HAP-1 (cell line): ENCODE results near the gene ALK.

Experiments used
- DNase-seq, 2 experiments: peaks; one replicate each; pipeline ENCODE4 v3.0.0-alpha.2; 2016 to 2020; ENCODE audit warnings: low spot score in 2 of 2
- H3K27me3 ChIP-seq: fragments of 250-450 bp; sonication (Bioruptor Pico); 2 replicates; pipeline ENCODE4 v1.5.1; 2020; ENCODE audit warnings: low read depth, mild to moderate bottlenecking, moderate library complexity
- H3K36me3 ChIP-seq: fragments of 250-450 bp; sonication (Bioruptor Pico); replicated peaks from 2 replicates; pipeline ENCODE4 v1.5.1; 2020; ENCODE audit warnings: mild to moderate bottlenecking
- H3K4me1 ChIP-seq: fragments of 250-450 bp; sonication (Bioruptor Pico); 2 replicates; pipeline ENCODE4 v1.5.1; 2020; ENCODE audit warnings: mild to moderate bottlenecking
- H3K4me3 ChIP-seq: fragments of 250-450 bp; sonication (Bioruptor Pico); 2 replicates; pipeline ENCODE4 v1.5.1; 2020; ENCODE audit warnings: mild to moderate bottlenecking, moderate library complexity
- H3K9me3 ChIP-seq: fragments of 250-450 bp; sonication (Bioruptor Pico); 2 replicates; pipeline ENCODE4 v1.5.1; 2020; ENCODE audit warnings: mild to moderate bottlenecking, moderate library complexity
- in situ Hi-C: fragments of 300-500 bp; cut with MboI; formaldehyde crosslinking; loops from 3 replicates; pipeline ENCODE4 v1.14.3; 2020; ENCODE audit warnings: low sequenced_read_pairs, inconsistent platforms, mixed read lengths

The ALK gene

GRCh38 chr2:29360016-29360784 lies 561.2 kb downstream of the ALK start:
- H3K4me3 ChIP-seq = no peak overlapping the region
- no peaks in the 10 kb centered on the region for H3K27me3 ChIP-seq
- DNase-seq = no peak
- H3K36me3 ChIP-seq = no peaks in the 10 kb centered on the region
- in situ Hi-C loops = no loop called here
- no peaks in the 10 kb centered on the region for H3K4me1 ChIP-seq
- H3K9me3 ChIP-seq = no peaks in the 10 kb centered on the region

- Histone ChIP-seq H3K4me3 (no peak overlapping the region), H3K9me3 (no peaks in the 10 kb centered on the region), H3K4me1 (no peaks in the 10 kb centered on the region), H3K27me3 (no peaks in the 10 kb centered on the region), H3K36me3 (no peaks in the 10 kb centered on the region)
- DNase-seq = no peak
- in situ Hi-C loops = no loop called here
These were observed 567.9 kb downstream of the ALK start for GRCh38 chr2:29353403-29353991.

- H3K36me3 ChIP-seq = no peaks in the 10 kb centered on the region
- DNase-seq = no peak
- H3K9me3 ChIP-seq = no peaks in the 10 kb centered on the region
- no peak overlapping the region for H3K4me3 ChIP-seq
- H3K27me3 ChIP-seq = no peaks in the 10 kb centered on the region
- in situ Hi-C loops = no loop called here
- H3K4me1 ChIP-seq = no peaks in the 10 kb centered on the region
These were observed 569.3 kb downstream of the ALK start for GRCh38 chr2:29351916-29352591.

- Histone ChIP-seq H3K36me3 (no peaks in the 10 kb centered on the region), H3K27me3 (no peaks in the 10 kb centered on the region), H3K4me3 (no peak overlapping the region), H3K4me1 (no peaks in the 10 kb centered on the region), H3K9me3 (no peaks in the 10 kb centered on the region)
- in situ Hi-C loops = no loop called here
- DNase-seq = no peak
These were observed 570.1 kb downstream of the ALK start for GRCh38 chr2:29351248-29351647.

GRCh38 chr2:29349316-29350030 lies 571.9 kb downstream of the ALK start:
- H3K4me3 ChIP-seq = no peak overlapping the region
- DNase-seq = no peak
- no peaks in the 10 kb centered on the region for H3K4me1 ChIP-seq
- no peaks in the 10 kb centered on the region for H3K9me3 ChIP-seq
- no peaks in the 10 kb centered on the region for H3K27me3 ChIP-seq
- H3K36me3 ChIP-seq = no peaks in the 10 kb centered on the region
- in situ Hi-C loops = no loop called here

- no peaks in the 10 kb centered on the region for H3K4me1 ChIP-seq
- no peaks in the 10 kb centered on the region for H3K36me3 ChIP-seq
- in situ Hi-C loops = no loop called here
- H3K4me3 ChIP-seq = no peak overlapping the region
- no peak for DNase-seq
- H3K9me3 ChIP-seq = no peaks in the 10 kb centered on the region
- H3K27me3 ChIP-seq = no peaks in the 10 kb centered on the region
These were observed 573.5 kb downstream of the ALK start for GRCh38 chr2:29347774-29348461.

- H3K4me1 ChIP-seq = no peaks in the 10 kb centered on the region
- no peaks in the 10 kb centered on the region for H3K27me3 ChIP-seq
- H3K9me3 ChIP-seq = no peaks in the 10 kb centered on the region
- H3K4me3 ChIP-seq = no peak overlapping the region
- in situ Hi-C loops = no loop called here
- DNase-seq = no peak
- H3K36me3 ChIP-seq = no peaks in the 10 kb centered on the region
These were observed 576.1 kb downstream of the ALK start for GRCh38 chr2:29345236-29345635.

GRCh38 chr2:29343830-29344229 lies 577.6 kb downstream of the ALK start:
- no peaks in the 10 kb centered on the region for H3K4me1 ChIP-seq
- DNase-seq = no peak
- H3K4me3 ChIP-seq = no peak overlapping the region
- no peaks in the 10 kb centered on the region for H3K9me3 ChIP-seq
- H3K27me3 ChIP-seq = no peaks in the 10 kb centered on the region
- in situ Hi-C loops = no loop called here
- H3K36me3 ChIP-seq = no peaks in the 10 kb centered on the region

GRCh38 chr2:29336341-29337241 lies 584.8 kb downstream of the ALK start:
- H3K27me3 ChIP-seq = no peaks in the 10 kb centered on the region
- DNase-seq = no peak
- no peaks in the 10 kb centered on the region for H3K9me3 ChIP-seq
- no peaks in the 10 kb centered on the region for H3K36me3 ChIP-seq
- H3K4me1 ChIP-seq = no peaks in the 10 kb centered on the region
- H3K4me3 ChIP-seq = no peak overlapping the region
- in situ Hi-C loops = no loop called here

GRCh38 chr2:29335396-29335795 lies 586.0 kb downstream of the ALK start:
- H3K36me3 ChIP-seq = no peaks in the 10 kb centered on the region
- no peak for DNase-seq
- H3K4me1 ChIP-seq = no peaks in the 10 kb centered on the region
- H3K9me3 ChIP-seq = no peaks in the 10 kb centered on the region
- in situ Hi-C loops = no loop called here
- no peaks in the 10 kb centered on the region for H3K27me3 ChIP-seq
- H3K4me3 ChIP-seq = no peak overlapping the region

- in situ Hi-C loops = no loop called here
- H3K4me3 ChIP-seq = no peak overlapping the region
- DNase-seq = no peak
- no peaks in the 10 kb centered on the region for H3K4me1 ChIP-seq
- no peaks in the 10 kb centered on the region for H3K9me3 ChIP-seq
- H3K36me3 ChIP-seq = no peaks in the 10 kb centered on the region
- no peaks in the 10 kb centered on the region for H3K27me3 ChIP-seq
These were observed 586.7 kb downstream of the ALK start for GRCh38 chr2:29334706-29335105.

- no peaks in the 10 kb centered on the region for H3K27me3 ChIP-seq
- H3K4me3 ChIP-seq = no peak overlapping the region
- no peaks in the 10 kb centered on the region for H3K4me1 ChIP-seq
- DNase-seq = no peak
- in situ Hi-C loops = no loop called here
- no peaks in the 10 kb centered on the region for H3K9me3 ChIP-seq
- no peaks in the 10 kb centered on the region for H3K36me3 ChIP-seq
These were observed 588.8 kb downstream of the ALK start for GRCh38 chr2:29332540-29332939.

- Histone ChIP-seq H3K4me1 (no peaks in the 10 kb centered on the region), H3K27me3 (no peaks in the 10 kb centered on the region), H3K9me3 (no peaks in the 10 kb centered on the region), H3K36me3 (no peaks in the 10 kb centered on the region), H3K4me3 (no peak overlapping the region)
- in situ Hi-C loops = no loop called here
- no peak for DNase-seq
These were observed 591.5 kb downstream of the ALK start for GRCh38 chr2:29329899-29330298.
